Ascending aorta (tissue), 2 donors: Measurements from ENCODE around the gene TAPT1. TPM values are rescaled to one million over a fixed set of nuclear protein-coding genes. Genes with fewer than 3 reads are reported as not detected.

Source experiments
- DNase-seq, 2 donors: peaks; one replicate each; pipeline ENCODE4 v3.0.0-alpha.2; 2019; ENCODE audit warnings: low spot score in 2 of 2
- H3K27ac ChIP-seq, 2 donors: fragments of 200-600 bp; sonication (generic); one replicate each; pipeline ENCODE4 v1.5.1; 2016 to 2017; ENCODE audit warnings: mild to moderate bottlenecking in 1 of 2
- H3K27me3 ChIP-seq: fragments of 200-600 bp; sonication (generic); one replicate; pipeline ENCODE4 v1.5.1; 2017
- H3K36me3 ChIP-seq, 2 donors: fragments of 200-600 bp; sonication (generic); one replicate each; pipeline ENCODE4 v1.5.1; 2016
- H3K4me1 ChIP-seq, 2 donors: fragments of 200-600 bp; sonication (generic); one replicate each; pipeline ENCODE4 v1.5.1; 2016 to 2017; ENCODE audit warnings: mild to moderate bottlenecking in 1 of 2
- H3K4me3 ChIP-seq, 2 donors: fragments of 200-600 bp; sonication (generic); one replicate each; pipeline ENCODE4 v1.5.1; 2016 to 2017; ENCODE audit warnings: mild to moderate bottlenecking in 1 of 2
- H3K9me3 ChIP-seq, 2 donors: fragments of 200-600 bp; sonication (generic); one replicate each; pipeline ENCODE4 v1.5.1; 2016
- intact Hi-C: fragments of 100-400 bp; cut with DNase I; formaldehyde crosslinking; loops from one replicate; pipeline ENCODE4 v1.15.1; 2023
- total RNA-seq: library from RNA; depleted of rRNA; stranded (reverse); fragments of >200 nt; gene quantifications from one replicate; pipeline ENCODE4 v1.1.0, GENCODE V29; 2016
- TF ChIP-seq, protein P1 (sequence below), 3 experiments: fragments of 200-600 bp in 2 of 3; fragments of 450-650 bp in 1 of 3; sonication (generic) in 2 of 3; IDR thresholded peaks; one replicate each; pipeline ENCODE4 v1.5.1; 2016 to 2019; ENCODE audit warnings: antibody characterized with exemption in 3 of 3, mild to moderate bottlenecking in 1 of 3, moderate library complexity in 1 of 3

Gene TAPT1
- total RNA-seq, 1 donor from 2014 or later = 10.7 TPM

DNA sequence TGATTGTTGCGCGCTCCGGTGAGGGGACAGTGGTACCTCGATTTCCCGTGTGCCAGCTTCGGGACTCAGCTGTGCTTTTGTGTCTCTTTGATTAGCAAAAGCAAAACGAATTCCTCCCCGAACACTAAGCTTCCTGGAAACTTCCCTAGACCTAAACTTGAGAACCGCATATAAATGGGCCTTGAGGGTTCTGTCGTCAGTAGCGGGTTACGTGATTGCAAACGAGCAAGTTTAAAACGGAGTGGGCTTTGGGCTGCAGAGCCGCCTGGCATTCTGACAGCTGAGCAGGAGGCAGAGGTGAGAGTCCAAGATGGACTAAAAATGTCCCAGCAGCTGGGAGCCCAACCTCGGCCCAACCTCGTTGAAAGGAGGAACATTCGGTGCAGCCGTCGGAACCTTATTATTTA is 1.2 kb upstream of the TAPT1 start:
- peak in 1 of 2 donors; percentile 74 for DNase-seq
- H3K27me3 ChIP-seq = no peaks in the 10 kb centered on the region
- peak overlapping the region; percentile 93 to 96 for H3K4me3 ChIP-seq
- intact Hi-C loops = loop anchor here (2.0 to 10.0 kb wide), 4 partner anchors 31 to 573 kb away; partner anchors contain the start of gene FBXL5
- no peaks in the 10 kb centered on the region for H3K36me3 ChIP-seq
- TF ChIP-seq, protein P1, sequence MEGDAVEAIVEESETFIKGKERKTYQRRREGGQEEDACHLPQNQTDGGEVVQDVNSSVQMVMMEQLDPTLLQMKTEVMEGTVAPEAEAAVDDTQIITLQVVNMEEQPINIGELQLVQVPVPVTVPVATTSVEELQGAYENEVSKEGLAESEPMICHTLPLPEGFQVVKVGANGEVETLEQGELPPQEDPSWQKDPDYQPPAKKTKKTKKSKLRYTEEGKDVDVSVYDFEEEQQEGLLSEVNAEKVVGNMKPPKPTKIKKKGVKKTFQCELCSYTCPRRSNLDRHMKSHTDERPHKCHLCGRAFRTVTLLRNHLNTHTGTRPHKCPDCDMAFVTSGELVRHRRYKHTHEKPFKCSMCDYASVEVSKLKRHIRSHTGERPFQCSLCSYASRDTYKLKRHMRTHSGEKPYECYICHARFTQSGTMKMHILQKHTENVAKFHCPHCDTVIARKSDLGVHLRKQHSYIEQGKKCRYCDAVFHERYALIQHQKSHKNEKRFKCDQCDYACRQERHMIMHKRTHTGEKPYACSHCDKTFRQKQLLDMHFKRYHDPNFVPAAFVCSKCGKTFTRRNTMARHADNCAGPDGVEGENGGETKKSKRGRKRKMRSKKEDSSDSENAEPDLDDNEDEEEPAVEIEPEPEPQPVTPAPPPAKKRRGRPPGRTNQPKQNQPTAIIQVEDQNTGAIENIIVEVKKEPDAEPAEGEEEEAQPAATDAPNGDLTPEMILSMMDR (IDR thresholded peaks at IDR 0.05) = no peak
- peaks cover 4 to 30% of the 10 kb centered on the region in 2 donors for H3K4me1 ChIP-seq
- H3K27ac ChIP-seq = peak overlapping the region; percentile 98
- H3K9me3 ChIP-seq = no peaks in the 10 kb centered on the region

DNA sequence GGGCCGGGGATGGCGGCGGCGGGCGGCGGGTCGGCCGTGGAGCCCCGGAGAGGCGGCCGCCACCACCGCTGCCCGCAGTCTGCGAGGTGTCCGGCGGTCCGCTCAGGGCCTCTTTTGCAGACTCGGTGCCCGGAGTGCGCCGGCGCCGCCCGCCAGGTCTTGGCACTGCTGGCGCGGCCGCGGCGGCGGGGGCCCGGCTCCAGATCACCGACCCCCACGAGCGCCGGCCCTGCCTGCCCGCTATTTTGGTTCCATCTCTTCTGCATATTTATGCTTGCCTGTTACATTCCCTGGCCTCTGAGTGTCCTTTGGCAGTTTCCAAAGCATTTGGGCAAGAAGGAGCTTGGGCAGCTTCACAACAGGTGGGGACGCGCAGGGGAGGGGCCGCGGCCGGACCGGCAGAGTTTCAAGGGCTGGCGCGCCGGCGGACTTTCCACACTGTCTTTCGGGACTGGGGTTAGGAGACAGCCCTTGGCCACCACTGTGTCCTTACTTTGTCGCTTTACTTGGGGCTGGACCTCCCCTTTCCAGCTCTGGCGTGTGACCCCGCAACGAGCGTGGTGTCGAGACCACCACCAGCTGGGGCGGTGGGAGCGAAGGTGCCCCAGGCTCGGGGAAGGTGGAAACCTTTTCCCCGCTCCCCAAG is 668 bp upstream of the TAPT1 start:
- peak overlapping the region; percentile 93 to 96 for H3K4me3 ChIP-seq
- H3K4me1 ChIP-seq = peaks cover 4 to 33% of the 10 kb centered on the region in 2 donors
- no peaks in the 10 kb centered on the region for H3K27me3 ChIP-seq
- H3K9me3 ChIP-seq = no peaks in the 10 kb centered on the region
- peak in 1 of 2 donors; percentile 79 for DNase-seq
- intact Hi-C loops = loop anchor here (2.0 to 10.0 kb wide), 4 partner anchors 30 to 572 kb away; partner anchors contain the start of gene FBXL5
- TF ChIP-seq, protein P1 (IDR thresholded peaks at IDR 0.05) = no peak
- H3K36me3 ChIP-seq = no peaks in the 10 kb centered on the region
- peak overlapping the region; percentile 98 for H3K27ac ChIP-seq

DNA sequence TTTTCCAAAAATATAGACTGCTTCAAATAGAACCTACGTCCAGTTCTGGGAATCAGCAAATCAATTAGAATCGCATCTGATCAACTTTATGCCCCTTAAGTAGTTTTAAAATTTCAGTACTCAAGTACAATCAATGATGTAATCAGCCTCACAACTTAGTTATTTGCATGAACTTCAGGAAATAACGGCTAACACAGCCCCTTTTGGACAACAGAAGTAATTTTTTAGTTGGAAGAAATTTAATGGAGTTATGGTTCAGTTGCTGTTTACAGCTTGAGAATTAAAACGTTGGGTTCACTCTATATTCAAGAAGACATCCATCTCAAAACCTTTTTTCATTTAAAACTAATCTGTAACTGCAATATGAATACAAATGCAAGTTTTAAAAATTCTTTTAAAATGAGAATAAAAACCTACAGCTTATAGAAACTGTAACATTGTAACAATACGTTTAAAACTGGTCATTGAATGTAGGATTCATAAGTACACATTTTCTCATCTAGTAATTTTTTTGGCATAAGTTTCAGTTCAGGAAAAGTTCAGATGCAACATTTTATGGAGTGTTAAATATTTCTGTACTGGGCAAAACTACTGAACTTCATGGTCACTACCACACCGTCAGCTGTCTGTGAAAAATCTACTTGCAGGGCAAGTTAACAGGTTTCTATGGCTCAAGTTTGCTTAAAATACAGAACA is 956 bp downstream of the TAPT1 start:
- Histone ChIP-seq H3K27ac (peak overlapping the region; percentile 68 to 98), H3K36me3 (no peaks in the 10 kb centered on the region), H3K4me1 (peaks cover 4 to 37% of the 10 kb centered on the region in 2 donors), H3K27me3 (no peaks in the 10 kb centered on the region), H3K9me3 (no peaks in the 10 kb centered on the region), H3K4me3 (peak overlapping the region; percentile 93 to 96)
- DNase-seq = no peak
- TF ChIP-seq, protein P1 (IDR thresholded peaks at IDR 0.05) = no peak
- intact Hi-C loops = loop anchor here (5.0 to 10.0 kb wide), 2 partner anchors 307 to 571 kb away; partner anchors contain the start of gene FBXL5

DNA sequence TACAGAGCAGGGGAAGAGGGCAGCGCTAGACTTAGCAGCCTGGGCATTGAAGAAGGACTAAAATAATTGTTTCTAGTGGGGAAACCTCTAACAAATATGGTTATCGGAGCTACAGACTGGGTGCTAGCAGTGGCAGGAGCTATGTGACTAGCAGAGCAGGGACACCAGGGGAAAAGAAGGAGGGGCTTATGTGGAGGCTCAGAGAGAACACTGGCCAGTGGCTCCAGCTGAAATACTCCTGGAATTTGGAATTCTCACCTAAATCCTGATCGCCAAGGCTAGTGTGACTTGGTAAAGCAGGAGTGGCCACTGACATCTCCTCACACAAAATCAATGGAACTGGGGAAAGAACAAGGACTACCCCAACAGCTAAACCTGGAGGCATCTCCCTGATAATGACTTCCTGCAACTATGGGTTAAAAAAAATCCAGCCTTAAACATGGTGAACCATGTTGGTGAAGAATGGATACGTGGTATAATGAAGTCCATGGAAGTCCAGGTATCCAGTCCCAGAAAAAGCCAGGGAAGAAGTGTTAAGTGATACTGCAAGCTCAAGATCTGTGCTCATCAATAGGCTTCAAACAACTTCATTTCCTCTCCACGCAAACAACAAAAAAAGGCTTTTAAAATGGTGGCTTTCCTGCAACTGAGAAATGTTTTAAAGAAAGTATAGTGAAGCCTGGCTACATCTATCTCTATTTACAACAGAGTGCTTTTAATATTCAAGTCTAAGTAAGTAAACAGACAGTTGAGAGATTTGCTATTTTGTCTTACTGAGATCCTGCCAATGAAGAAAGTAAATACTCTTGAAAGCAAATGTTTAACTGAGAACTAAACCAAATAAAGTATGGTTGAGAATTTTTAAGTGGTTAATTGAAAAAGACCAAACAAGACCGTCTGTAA is 1.8 kb downstream of the TAPT1 start:
- peak overlapping the region; percentile 13 to 20 for H3K27ac ChIP-seq
- peak overlapping the region; percentile 93 to 96 for H3K4me3 ChIP-seq
- intact Hi-C loops = loop anchor here (5.0 to 10.0 kb wide), 2 partner anchors 308 to 570 kb away; partner anchors contain the start of gene FBXL5
- no peaks in the 10 kb centered on the region for H3K27me3 ChIP-seq
- TF ChIP-seq, protein P1 (IDR thresholded peaks at IDR 0.05) = no peak
- peaks cover 4 to 35% of the 10 kb centered on the region in 2 donors for H3K4me1 ChIP-seq
- H3K9me3 ChIP-seq = no peaks in the 10 kb centered on the region
- DNase-seq = no peak
- H3K36me3 ChIP-seq = no peaks in the 10 kb centered on the region

DNA sequence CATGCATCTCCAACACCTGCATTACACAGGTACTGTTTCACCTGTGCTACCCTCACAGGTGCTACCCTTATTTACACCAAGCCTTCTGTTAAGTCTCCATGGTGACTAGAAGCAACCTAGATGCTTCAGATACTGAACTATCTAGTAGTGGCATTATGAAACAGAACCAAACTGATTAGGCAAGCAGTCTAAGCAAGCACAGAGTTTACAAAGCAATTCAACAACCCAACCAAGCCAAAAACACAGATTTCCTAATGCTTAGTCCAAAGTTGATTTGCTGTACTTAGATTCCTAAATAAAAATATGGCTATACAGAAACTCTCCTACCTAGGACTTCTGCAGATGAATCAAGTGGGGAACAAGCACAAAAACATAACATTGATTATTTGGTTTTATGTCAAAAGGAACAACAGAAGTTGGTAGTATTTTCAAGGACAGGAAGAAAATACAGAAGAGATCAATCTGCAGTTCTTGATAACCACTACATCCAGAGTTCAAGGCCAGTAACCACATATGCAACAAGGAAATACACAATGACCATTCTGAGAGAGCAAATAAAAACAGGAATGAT is 3.2 kb downstream of the TAPT1 start:
- intact Hi-C loops = loop anchor here (10.0 kb wide), 1 partner anchor 568 kb away; the partner anchor contains the start of gene FBXL5
- Histone ChIP-seq H3K27ac (no peak overlapping the region), H3K27me3 (no peaks in the 10 kb centered on the region), H3K9me3 (no peaks in the 10 kb centered on the region), H3K4me1 (peaks cover 4 to 32% of the 10 kb centered on the region in 2 donors), H3K4me3 (peak overlapping the region; percentile 28 to 93), H3K36me3 (no peaks in the 10 kb centered on the region)
- DNase-seq = no peak
- TF ChIP-seq, protein P1 (IDR thresholded peaks at IDR 0.05) = no peak
